Activated gamma-delta T cell treated with Interleukin-2 at 50 U/mL for 16 hours (primary cell): ENCODE results near the gene WWC2.

Source experiments
- DNase-seq: peaks from one replicate; pipeline ENCODE4 v3.0.0-alpha.2; 2020

Gene WWC2

DNA sequence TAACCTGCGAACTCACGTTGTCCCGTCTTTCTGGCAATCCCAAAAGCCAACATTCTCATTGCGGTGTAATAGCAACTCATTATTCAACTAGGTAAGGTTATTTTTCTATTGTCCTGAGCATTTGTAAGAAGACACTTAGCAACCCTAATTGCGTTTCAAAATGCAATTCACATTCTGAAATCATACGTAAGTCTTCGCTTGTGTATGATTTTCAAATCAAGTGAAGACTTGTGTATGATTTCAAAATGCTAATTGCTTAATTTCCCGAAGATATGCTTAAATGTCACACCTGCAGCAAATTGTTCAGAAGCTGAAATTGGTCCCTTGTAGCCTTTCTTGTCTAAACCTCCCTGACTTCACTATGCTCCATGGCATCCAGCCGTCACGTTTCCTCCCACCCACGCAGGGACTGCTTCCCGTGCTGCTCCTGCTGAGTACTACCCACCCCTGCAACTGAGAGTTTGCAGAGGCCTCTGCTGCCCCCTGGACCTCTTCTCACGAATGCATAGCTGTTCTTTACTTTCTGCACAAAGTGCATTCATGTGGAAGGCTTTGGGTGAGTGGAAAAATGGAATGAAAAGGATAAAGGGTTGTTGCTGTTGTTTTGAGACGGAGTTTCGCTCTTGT lies 264.0 kb downstream of the WWC2 start:
- no peak for DNase-seq

DNA sequence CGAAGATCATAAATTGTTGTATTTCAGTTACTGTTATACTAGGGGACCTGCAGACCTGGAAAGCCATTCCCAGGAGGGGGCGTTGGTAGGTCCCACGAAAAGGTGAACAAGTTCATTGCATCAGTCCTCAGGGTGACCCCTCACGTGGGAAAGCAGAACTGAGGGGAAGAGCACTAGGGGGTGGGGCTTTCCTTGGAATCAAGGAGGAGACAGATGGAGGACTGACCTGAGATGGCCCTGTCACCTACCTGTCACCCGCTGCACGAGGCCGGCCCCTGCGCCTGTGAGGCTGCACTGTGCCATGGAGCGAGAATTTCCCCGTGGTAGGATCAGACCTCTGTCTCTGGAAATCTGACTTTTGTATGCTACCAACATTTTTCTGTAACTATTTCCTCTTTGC lies 265.0 kb downstream of the WWC2 start:
- DNase-seq, result no peak

DNA sequence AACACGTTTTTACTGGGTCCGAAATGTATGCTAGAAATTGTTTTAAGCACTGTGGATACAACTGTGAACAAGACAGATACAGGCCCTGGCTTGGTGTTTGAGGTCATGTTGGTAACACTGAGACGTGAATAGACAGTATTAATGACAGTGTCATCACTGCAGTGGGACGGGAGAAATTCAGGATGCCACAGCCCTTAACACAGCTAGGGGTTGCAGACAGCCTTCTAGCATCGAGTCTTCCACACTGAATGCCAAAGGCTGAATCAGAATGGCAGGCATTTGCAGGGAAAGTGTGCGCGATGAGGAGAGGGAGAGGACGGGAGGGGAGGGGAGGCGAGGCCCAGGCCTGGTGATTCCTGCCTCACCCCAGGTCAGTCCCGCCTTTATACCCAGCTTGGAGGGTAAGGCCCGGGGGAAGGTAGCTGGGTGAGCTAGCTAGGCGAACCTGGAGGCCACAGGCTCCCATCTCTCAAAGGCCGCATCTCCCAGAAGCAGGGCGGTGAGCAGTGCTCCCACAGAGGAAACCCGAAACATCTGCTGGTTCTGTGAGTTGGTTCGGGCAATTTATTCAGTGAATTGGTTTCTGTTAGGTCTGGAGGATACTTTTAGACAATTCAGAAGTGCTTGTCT lies 267.3 kb downstream of the WWC2 start:
- DNase-seq, result no peak

DNA sequence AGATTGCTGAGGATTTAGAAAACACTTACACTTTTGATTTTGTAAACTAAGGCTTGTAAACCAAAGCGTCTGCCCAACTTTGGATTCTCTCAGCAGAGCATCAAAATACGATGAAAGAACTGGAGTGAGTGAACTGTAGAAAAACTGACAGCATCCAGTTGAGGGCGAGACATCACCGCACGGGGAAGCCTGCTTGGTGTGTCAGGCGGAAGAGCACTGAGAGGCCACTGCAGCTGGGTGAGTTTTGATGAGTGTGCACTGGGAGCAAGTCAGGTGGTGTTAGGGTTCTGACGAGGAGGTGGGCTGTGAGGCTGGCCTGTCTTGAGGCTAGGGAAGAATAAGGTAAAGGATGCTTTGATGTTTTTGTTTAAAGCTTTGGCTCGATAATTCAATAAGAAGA lies 270.0 kb downstream of the WWC2 start:
- no peak for DNase-seq
